Measurements from ENCODE around the gene RPS18. TPM values are rescaled to one million over a fixed set of nuclear protein-coding genes. Genes with fewer than 3 reads are reported as not detected.
A peak's percentile ranks its signal among the peaks of the same experiment; 100 is the strongest.

The RPS18 gene
- total and polyA plus RNA-seq, 2 of the 13 experiments (the other 11 are each of a cell fraction or from before 2014, with no cell fraction given): 3,896 to 5,806 TPM

GRCh38 chr6:33299237-33299944 lies 27.5 kb downstream of the RPS18 start (continued):
- TF ChIP-seq ZNF318 (CRISPR knock-in tag; IDR thresholded peaks at IDR 0.05): peak; percentile 63
- no peak for TF ChIP-seq CHD2 (IDR thresholded peaks at IDR 0.05; ENCODE audit: low read depth, low read length)
- TF ChIP-seq, protein P1, sequence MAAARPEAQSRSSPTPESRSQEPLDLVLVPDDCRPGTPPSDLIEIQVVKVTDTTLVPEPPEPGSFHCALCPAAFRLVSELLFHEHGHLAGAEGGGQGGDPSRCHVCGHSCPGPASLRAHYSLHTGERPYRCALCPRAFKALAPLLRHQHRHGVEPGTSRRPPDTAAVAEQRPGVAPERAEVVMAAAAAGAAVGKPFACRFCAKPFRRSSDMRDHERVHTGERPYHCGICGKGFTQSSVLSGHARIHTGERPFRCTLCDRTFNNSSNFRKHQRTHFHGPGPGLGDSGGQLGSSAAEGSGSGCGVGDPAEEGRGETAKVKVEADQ (CRISPR knock-in tag; IDR thresholded peaks at IDR 0.05; ENCODE audit: borderline replicate concordance): peak; percentile 62; the same call in 1 of the 2 replicates
- TF ChIP-seq ZNF3 (CRISPR knock-in tag; IDR thresholded peaks at IDR 0.05): no peak
- no peak for TF ChIP-seq ZNF644 (CRISPR knock-in tag; IDR thresholded peaks at IDR 0.05; ENCODE audit: low read depth)
- peak; percentile 16 for TF ChIP-seq PHF5A (CRISPR knock-in tag; IDR thresholded peaks at IDR 0.05; ENCODE audit: low read depth, unreplicated experiment)
- peak; percentile 88 for TF ChIP-seq THAP9 (CRISPR knock-in tag; IDR thresholded peaks at IDR 0.05; ENCODE audit: borderline replicate concordance)
- TF ChIP-seq, protein P2, sequence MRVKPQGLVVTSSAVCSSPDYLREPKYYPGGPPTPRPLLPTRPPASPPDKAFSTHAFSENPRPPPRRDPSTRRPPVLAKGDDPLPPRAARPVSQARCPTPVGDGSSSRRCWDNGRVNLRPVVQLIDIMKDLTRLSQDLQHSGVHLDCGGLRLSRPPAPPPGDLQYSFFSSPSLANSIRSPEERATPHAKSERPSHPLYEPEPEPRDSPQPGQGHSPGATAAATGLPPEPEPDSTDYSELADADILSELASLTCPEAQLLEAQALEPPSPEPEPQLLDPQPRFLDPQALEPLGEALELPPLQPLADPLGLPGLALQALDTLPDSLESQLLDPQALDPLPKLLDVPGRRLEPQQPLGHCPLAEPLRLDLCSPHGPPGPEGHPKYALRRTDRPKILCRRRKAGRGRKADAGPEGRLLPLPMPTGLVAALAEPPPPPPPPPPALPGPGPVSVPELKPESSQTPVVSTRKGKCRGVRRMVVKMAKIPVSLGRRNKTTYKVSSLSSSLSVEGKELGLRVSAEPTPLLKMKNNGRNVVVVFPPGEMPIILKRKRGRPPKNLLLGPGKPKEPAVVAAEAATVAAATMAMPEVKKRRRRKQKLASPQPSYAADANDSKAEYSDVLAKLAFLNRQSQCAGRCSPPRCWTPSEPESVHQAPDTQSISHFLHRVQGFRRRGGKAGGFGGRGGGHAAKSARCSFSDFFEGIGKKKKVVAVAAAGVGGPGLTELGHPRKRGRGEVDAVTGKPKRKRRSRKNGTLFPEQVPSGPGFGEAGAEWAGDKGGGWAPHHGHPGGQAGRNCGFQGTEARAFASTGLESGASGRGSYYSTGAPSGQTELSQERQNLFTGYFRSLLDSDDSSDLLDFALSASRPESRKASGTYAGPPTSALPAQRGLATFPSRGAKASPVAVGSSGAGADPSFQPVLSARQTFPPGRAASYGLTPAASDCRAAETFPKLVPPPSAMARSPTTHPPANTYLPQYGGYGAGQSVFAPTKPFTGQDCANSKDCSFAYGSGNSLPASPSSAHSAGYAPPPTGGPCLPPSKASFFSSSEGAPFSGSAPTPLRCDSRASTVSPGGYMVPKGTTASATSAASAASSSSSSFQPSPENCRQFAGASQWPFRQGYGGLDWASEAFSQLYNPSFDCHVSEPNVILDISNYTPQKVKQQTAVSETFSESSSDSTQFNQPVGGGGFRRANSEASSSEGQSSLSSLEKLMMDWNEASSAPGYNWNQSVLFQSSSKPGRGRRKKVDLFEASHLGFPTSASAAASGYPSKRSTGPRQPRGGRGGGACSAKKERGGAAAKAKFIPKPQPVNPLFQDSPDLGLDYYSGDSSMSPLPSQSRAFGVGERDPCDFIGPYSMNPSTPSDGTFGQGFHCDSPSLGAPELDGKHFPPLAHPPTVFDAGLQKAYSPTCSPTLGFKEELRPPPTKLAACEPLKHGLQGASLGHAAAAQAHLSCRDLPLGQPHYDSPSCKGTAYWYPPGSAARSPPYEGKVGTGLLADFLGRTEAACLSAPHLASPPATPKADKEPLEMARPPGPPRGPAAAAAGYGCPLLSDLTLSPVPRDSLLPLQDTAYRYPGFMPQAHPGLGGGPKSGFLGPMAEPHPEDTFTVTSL (CRISPR knock-in tag; IDR thresholded peaks at IDR 0.05; ENCODE audit: borderline replicate concordance): peak; percentile 69; the same call in 1 of the 2 replicates
- TF ChIP-seq PPARG (CRISPR knock-in tag; conservative IDR thresholded peaks at IDR 0.05): peak; percentile 35; the same call in 1 of the 2 replicates

Data from HepG2 (cell line).